ENCODE measurements around the gene FGF18.
"Not testable (repeated sequence)": the region's sequence is repeated elsewhere in the genome, so short reads cannot be mapped to it uniquely, and the experiment has no call there.

The FGF18 gene

DNA sequence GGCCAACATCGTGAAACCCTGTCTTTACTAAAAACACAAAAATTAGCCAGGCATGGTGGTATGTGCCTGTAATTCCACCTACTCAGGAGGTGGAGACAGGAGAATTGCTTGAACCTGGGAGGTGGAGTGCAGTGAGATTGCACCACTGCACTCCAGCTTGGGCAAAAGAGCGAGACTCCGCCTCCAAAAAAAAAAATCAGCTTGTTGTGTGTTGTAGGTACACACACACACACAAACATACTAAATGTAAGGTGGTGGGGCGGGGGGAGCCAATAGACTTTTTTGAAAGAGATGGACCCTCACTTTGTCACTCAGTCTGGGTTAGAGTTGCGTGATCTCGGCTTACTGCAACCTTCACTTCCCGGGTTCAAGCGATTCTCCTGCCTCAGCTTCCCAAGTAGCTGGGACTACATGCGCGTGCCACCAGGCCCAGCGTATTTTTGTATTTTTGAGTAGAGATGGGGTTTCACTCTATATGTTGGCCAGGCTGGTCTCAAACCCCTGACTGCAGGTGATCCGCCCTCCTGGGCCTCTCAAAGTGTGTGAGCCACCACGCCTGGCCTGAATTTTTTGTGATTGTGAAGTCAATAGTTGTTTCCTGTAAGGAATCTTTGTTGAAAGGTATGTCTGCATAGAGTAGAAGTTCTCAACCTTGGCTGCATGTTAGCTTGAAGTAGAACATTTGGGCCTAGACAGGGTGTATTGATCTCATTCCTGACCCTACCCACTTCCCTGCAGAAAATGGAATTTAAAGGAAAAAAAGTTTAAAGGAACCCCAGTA, 18.1 kb upstream of the FGF18 start:
- DNase-seq, result no peak

DNA sequence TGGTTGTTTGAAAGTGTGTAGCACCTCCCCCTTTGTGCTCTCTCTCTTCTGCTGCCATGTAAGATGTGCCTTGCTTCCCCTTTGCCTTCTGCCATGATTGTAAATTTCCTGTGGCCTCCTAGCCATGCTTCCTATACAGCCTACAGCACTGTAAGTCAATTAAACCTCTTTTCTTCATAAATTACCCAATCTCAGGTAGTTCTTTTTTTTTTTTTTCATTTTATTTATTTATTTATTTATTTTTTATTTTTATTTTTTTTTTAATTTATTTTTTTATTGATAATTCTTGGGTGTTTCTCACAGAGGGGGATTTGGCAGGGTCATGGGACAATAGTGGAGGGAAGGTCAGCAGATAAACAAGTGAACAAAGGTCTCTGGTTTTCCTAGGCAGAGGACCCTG, 16.7 kb upstream of the FGF18 start:
- DNase-seq, result not testable (repeated sequence)

DNA sequence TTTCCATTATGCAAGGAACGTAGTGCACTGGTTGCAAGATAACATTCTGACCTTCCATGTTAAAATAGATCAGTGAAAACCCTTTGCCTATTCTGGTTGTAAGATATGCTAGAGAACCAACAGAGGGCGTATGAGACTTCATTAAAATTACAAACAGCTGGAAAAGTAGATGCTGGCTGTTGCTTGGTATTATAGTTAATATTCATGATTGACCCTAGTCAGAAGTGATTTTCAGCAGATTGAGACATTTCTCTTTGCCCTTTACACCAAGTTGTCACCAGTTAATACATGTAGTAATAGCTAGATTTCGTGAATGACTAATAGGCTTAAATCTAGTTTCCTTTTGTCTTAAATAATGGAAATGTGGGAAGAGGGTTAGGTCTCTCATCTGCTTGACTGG, 13.8 kb upstream of the FGF18 start:
- DNase-seq, result no peak

DNA sequence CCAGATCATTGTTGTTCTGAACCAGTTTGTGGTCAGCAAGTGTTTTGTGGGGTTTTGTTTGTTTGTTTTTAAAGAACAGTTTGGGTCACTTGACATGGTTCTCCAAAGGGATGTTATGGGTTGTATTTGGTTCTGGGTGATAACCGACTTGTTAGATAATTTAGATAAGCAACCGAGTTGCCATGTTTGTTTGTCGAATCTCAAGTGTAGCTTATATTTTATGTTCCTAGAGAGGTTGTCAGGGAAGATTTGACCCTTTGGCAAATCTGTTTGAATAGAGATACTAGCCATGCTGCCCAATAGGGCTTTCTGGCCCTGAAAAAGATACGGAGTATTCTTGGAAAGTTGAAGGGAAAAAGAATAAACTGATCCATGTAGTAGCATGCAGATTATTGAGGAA, 12.2 kb upstream of the FGF18 start:
- DNase-seq, result no peak

DNA sequence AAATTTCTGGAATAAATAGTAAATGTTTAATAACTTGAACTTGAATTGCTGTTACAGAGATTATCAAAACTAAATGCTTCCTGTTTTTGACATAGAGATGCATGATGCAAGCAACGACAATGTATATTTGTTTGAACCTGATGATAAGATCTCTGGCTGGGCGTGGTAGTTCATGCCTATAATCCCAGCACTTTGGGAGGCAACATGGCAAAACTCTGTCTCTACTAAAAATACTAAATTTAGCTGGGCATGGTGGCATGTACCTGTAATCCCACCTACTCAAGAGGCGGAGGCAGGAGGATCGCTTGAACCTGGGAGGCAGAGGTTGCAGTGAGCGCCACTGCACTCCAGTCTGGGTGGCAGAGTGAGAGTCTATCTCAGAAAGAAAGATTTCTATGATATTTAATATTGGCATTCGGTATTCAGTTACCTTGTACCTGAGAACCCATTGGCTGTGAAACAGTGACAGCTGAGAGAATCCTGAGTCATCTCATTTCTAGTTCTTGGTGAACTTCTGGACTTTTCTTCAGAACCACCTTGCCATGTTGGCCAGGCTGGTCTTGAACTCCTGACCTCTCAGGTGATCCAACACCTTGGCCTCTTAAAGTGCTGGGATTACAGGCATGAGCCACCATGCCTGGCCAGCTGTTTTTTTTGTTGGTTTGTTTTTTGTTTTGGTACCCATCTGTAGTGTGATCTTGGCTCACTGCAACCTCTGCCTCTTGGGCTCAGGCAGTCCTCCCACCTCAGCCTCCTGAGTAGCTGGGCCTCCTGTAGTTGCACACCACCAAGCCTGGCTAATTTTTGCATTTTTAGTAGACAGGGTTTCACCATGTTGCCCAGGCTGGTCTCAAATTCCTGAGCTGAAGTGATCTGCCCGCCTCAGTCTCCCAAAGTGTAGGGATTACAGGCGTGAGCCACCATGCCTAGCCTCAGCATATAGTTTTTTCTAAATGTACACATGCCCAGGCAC, 10.0 kb upstream of the FGF18 start:
- DNase-seq, result no peak

DNA sequence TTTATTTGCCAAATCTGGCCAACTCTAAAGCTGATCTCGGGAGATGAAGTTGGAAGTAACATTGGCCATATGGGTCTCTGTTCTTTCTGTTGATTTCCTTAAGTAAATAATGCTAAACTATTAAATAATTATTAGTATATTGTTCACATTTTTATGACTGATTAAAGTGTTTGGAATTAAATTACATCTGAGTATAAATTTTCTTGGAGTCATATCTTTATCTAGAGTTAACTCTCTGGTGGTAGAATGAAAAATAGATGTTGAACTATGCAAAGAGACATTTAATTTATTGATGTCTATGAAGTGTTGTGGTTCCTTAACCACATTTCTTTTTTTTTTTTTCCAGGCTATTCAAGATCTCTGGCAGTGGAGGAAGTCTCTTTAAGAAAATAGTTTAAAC, 9.3 kb upstream of the FGF18 start:
- no peak for DNase-seq

DNA sequence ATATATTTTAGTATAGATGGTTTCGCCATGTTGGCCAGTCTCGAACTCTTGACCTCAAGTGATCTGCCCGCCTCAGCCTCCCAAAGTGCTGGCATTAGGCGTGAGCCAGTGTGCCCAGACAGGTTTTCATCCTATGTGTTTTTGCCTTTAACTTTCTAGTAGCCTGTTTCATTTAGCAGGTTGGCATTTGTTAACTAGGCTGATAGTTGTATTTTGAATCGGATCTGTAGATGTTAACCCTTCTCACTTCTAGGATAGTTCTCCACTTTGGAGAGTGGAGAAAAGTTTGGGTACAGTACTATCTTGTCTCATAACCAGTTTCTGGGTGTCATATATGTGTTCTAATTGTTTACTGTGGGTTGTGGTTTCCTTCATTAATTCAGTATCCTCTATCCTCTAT, 7.3 kb upstream of the FGF18 start:
- no peak for DNase-seq

DNA sequence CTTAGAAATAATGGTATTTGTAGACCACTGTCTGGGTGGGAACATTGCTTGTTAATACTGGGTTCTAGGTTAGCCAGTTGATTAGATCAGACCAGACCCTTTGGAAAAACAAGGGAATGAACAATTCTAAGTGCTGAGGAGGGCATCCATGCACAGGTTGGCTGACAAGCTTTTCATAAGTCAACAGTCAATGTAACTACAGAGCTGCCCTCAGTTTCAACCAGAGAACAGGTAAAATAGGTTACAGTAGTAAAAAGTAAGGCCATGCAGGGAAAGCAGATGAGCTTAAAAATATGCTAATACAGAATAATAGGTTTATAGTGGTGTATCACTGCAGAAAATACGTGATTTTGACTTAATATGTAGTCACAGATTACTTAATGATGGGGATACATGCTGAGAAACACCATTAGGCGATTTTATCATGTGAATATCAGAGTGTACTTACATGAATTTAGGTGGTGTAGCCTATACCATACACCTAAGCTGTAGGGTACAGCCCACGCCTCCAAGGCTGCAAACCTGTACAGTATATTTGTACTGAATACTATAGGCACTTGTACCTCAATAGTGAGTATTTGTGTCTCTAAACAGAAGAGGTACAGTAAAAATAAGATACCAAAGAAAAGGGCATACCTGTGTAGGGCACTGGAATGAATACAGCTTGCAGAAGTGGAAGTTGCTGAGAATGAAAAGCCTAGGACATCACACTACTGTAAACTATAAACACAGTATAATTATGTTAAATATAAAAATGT, 6.1 kb upstream of the FGF18 start:
- DNase-seq, result no peak

DNA sequence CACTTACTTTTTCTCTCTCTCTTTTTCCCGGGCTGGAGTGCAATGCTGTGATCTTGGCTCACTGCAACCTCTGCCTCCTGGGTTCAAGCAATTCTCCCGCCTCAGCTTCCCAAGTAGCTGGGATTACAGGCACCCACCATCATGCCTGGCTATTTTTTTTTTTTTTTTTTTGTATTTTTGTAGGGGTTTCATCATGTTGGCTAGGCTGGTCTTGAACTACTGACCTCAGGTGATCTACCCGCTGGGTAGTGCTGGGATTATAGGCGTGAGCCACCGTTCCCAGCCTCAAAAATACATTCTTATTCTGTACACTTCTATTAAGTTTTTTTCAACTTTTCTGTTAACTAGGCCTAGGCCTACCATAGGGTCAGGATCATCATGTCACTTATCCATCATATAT, 5.5 kb upstream of the FGF18 start:
- not testable (repeated sequence) for DNase-seq

DNA sequence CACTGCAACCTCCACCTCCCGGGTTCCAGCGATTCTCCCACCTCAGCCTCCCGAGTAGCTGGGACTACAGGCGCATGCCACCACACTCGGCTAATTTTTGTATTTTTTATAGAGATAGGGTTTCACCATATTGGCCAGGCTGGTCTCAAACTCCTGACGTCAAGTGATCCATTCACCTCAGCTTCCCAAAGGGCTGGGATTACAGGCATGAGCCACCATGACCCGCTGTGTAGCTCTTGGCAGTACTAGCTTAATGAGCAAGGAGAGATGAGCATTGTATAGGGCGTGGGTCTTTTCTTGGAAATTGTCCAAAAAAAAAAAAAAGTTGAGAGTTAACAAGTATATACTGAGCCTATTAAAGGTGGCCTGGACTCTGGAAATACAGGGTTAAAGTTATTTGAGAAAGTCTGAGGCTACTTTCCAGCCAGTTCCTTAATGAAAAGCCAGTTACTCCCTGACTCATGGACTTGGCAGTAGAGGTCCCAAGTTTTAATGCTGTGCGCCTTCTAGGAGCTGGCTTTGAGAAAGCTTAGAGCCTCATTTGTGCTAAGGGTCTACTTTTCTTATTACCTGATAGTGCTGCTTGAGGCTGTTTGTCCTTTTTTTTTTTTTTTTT, 4.2 kb upstream of the FGF18 start:
- DNase-seq, result no peak

DNA sequence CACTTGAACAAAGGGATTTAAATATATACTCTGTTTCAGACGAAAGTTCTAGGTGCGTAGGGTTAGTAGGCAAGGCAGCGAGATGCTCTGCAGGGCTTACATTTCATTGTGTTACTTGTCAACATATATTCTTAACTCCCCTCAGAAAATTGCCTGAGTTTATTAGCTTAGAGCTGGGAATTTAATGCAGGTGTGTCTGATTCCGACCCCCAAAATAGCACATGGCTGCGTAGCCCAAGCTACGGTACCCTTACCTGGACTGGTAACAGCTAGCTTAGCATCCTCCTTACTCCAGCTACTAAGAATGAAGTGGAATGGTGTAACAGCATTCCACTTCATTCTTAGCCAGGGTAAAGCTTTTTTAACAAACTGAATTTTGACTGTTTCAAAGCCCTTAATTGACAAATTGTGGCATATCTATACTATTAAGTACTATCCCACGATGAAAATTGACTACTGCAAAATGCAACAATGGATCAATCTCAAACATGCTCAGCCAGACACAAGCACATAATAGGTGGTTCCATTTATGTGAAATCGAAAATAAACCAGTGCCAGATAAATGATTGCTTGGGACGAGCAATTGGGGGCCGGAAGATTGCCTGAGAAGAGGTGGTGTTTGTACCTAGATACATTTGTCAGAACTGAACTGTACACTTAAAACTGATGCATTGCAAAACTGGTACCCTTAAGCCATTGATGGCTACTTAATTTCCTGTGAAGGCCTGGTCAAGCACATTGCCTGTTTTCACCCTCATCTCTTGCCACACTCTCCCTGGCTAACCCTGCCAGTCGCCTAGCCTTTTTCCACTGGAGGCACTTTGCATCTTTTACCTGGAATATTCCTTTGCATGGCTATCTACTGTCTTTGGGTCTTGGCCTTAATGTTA, 3.0 kb upstream of the FGF18 start:
- no peak for DNase-seq

DNA sequence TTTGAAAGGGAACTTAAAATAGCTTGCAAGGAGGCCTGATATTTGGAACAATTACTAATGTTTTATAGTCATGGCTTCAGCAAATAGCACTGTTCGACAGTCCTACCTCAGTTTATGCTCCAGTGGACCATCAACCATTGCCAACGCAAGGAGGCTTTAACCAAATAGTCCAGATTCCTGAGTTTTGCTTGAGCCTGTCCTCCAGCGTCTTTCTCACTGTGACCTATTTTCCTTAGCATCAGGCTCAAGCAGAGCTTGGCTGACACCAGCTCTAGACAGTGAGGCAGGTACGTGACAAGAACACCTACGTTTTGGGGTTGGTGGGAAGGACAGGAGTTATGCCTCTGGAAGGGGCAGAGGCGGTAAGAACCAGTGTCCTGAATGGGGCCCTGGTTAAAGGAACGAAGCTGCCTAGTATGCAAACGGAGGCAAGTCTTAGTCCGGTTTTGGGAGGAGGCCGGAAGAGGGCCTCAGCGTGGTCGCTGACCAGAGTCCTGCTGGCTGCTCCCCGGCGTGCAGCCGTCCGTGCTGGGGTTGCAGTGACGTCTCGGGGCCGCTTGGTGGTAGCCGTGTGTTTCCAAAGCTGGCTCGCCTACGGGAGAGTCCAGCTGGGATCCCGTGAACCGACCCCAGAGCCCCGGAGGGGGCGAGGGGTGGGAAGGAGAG, 998 bp upstream of the FGF18 start:
- DNase-seq, result peak; percentile 62

DNA sequence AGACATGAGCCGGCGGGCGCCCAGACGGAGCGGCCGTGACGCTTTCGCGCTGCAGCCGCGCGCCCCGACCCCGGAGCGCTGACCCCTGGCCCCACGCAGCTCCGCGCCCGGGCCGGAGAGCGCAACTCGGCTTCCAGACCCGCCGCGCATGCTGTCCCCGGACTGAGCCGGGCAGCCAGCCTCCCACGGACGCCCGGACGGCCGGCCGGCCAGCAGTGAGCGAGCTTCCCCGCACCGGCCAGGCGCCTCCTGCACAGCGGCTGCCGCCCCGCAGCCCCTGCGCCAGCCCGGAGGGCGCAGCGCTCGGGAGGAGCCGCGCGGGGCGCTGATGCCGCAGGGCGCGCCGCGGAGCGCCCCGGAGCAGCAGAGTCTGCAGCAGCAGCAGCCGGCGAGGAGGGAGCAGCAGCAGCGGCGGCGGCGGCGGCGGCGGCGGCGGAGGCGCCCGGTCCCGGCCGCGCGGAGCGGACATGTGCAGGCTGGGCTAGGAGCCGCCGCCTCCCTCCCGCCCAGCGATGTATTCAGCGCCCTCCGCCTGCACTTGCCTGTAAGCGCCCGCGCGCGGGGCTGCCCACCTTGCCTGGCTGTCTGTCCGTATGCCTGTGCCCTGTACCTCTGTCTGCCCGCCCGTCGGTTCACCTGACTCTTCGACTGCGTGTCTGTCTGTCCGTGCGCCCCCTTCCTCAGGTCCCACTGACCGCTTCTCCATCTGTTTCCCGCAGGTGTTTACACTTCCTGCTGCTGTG, 412 bp downstream of the FGF18 start:
- peak; percentile 36 for DNase-seq

DNA sequence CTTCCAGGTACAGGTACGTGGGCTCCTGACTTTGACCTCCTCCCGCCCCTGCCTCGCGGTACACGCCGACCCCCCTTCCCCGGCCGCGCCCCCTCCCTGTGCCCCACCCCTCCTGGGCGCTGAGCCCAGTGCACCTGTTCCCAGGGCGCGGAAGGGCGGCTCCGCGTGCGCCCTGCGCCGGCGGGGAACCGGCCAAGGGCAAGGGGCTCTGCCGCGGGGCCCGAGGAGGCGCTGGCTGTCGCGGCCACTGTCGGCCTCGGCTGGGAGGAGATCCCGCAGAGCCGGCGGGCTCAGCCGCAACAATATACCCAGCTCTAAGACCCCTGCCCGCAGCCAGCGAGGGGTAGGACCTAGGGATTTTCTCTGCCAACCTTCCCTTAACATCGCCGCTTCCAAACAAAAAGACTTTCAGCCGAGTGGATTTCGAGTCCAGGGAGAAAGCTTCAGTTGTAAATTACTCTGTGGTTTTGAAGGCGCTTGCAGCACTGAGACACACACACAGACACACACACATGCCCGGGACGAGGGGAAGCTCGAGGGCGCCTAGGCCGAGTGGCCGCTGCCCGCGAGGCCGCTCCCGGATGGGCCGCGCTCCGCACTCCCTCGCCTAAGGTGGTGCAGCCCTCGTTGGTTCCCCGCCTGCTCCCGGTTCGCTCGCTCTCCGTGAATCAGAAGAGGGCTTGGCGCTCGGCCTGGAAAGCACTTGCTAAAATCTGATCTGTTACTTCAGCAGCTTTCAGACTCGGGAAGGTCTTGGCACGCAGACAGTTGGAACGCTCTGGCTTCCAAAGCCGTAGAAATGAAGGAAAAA, 1.2 kb downstream of the FGF18 start:
- no peak for DNase-seq

DNA sequence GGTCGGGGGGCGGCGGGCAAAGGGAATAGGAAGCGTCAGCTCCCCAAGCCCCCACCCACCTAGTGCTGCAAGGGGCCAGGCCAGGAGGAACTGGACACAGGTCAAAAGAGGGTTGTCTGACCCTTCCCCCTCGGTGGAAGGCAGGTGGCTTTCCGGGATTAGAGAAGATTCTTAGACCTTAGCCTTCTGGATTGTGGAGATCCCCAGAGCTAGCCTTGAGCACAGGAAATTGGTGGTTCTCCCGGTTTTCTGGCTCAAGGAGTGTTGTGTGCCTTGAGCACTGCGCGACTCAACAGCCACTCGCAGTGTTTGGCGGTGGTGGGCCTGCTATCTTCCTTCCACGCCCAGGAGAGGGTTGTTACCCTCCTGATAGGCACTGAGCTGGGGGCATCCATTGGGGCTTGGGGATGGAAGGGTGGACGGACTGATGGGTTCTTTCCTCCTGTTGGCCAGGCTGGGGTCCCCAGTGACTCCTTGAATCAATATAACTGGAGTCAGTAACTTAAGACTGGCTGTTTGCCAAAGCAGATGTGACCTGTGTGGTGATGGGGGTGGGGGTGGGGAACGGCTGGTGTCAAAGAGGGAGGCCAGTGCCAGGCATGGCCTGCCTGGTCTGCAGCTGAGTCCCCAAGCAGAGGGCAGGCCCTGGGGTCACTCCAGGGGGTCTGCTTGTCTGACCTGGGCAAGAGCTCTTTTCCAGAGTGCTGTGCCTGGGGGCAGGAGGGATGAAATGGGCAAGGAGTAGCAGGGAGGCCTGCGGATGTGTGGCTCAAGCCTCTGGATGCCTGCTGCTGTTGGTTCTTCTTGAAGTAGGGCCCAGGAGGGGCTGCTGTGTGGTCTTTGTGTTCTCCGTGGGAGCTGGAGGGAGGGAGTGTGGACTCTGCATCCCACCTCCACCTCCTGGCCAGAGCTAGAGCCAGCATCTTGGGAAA, 2.1 kb downstream of the FGF18 start:
- no peak for DNase-seq

DNA sequence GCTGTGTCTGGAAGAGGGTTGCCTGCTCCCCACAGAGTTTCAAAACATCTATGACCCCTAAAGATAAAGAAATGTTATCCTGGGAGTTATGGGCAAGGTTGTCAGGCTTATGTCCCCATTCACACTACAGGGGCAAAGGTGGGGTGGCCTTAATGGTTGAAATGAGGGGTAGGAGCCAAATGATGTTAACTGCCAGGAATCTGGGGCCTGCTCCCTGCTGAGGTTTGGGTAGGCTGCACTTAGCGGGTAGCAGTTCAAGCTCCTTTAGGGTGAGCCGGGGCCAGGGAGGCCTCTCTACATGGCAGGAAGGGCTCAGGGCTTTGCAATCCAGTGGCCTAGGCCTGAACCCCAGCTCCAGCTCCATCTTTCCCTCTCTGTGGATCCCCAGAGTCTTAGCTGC, 3.0 kb downstream of the FGF18 start:
- DNase-seq, result no peak

DNA sequence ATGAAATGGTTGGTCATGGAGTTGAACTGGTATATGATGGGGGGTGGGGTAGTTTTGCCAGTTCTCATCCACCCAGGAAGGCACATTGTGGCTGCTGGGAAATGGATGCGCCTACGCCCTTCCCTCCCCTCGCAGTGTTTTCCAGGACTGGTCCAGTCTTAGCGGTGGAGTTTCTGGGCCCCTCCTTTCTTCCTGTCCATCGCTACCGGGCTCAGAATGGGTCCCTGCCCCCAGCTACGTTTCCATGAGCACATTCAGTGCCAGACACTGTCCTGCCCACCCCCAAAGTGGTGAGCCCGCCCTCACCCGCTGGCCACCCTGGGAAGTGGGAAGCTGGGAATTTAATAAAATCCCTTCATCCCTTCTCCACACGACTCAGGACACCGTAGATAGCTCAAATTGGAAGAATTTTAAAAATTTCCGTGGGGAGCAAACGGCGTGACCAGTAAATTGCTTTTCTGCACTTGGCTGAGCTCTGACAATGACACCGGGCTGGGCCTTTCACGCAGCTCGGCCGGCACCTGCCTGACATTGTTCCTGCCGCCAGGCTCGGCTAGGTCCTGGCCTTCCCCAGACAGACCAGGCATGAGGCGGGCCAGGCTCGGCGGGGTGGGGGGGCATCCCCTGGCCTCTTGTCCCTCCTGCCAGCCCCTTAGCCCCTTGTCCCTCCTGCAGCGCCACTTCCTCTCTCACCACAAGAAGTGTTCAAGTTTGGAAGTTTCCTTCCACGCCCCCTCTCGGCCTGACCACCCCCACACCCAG, 3.6 kb downstream of the FGF18 start:
- no peak for DNase-seq

DNA sequence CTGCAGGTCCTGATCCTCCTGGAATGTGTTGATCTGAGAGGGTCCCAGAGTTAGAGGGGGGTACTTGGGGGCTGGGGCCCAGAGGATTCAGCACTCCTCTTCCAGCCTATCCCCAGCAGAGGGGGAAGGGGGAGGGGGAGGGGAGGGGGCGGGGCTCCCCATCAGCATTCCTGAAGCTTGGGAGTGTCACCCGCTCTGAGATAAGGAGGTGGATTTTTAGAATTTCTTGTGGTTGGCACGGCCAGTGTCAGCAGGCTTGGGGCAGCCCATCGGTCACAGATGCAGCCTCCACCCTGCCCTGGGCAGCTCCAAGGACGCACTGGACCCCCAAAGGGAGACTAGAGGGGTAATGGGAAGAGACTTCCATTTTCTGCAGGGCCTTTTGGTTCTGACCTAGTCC, 5.3 kb downstream of the FGF18 start:
- DNase-seq, result no peak

All from activated naive CD4-positive, alpha-beta T cell treated with Interleukin-2 at 50 U/mL for 16 hours (primary cell).